ENCODE results near the gene FAM171A2.

DNA sequence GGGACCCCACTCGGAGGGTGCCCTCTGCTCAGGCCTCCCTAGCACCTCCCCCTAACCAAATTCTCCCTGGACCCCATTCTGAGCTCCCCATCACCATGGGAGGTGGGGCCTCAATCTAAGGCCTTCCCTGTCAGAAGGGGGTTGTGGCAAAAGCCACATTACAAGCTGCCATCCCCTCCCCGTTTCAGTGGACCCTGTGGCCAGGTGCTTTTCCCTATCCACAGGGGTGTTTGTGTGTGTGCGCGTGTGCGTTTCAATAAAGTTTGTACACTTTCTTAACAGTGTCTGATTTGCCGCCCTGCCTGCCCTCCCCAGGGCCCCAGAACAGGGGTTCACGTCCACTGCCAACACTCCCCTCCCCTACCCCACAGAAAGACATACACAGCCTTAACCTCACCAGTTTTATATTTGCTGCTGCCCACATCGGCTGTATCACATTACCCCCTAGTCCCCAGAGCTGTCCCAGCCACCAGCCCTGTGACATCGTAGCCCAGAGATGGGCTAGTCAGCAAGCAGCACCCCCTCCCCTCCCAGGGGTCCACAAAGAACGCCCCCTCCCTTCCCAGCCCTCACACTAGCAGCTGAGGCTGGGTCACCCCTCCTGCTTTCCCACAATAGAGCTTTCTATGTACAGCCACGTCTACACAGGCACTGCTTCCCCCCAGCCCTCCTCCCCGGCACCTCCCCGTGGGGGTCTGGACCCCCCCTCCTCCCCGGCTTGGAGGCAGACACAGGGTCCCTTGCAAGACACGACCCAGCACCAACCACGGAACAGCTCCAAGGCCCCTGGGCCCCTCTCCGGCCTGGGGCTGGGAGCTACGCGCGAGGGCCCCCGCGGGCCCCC, 10.6 kb downstream of the FAM171A2 start:
- no peak for TF ChIP-seq CTCF (IDR thresholded peaks at IDR 0.05; ENCODE audit: low read length)
- TF ChIP-seq EZH2 (optimal IDR thresholded peaks at IDR 0.05; ENCODE audit: low read depth, low read length), result no peak
